TTC549 (cell line): ENCODE data around the gene OR10H2.
"Not testable (repeated sequence)": the region's sequence is repeated elsewhere in the genome, so short reads cannot be mapped to it uniquely, and the experiment has no call there.

ENCODE experiments used
- FAIRE-seq: peaks from 2 replicates; lab custom pipeline; 2012; peaks lifted over from hg19 to GRCh38; lab: Jason Lieb, UNC

The OR10H2 gene

GRCh38 chr19:15727724-15728123 is at the start of gene OR10H2:
Gene OR10H2 (plus strand): TSS chr19:15728024. CDS start chr19:15728044, 20 bp downstream.
- no peak for FAIRE-seq

- FAIRE-seq = no peak
Measured at GRCh38 chr19:15679089-15679488, 48.7 kb upstream of the OR10H2 start.

GRCh38 chr19:15679865-15680264 is 48.0 kb upstream of the OR10H2 start:
- FAIRE-seq = not testable (repeated sequence)

GRCh38 chr19:15680478-15681322 is 47.1 kb upstream of the OR10H2 start:
- no peak for FAIRE-seq

GRCh38 chr19:15683411-15683810 is 44.4 kb upstream of the OR10H2 start:
- no peak for FAIRE-seq

- no peak for FAIRE-seq
Measured at GRCh38 chr19:15684828-15685227, 43.0 kb upstream of the OR10H2 start.

- no peak for FAIRE-seq
Measured at GRCh38 chr19:15696654-15697194, 31.1 kb upstream of the OR10H2 start.

- FAIRE-seq = no peak
Measured at GRCh38 chr19:15701757-15702533, 25.9 kb upstream of the OR10H2 start.

- no peak for FAIRE-seq
Measured at GRCh38 chr19:15702534-15702930, 25.3 kb upstream of the OR10H2 start.

GRCh38 chr19:15714638-15715037 is 13.2 kb upstream of the OR10H2 start:
- FAIRE-seq = no peak

GRCh38 chr19:15715642-15716041 is 12.2 kb upstream of the OR10H2 start:
- FAIRE-seq = no peak

- FAIRE-seq = no peak
Measured at GRCh38 chr19:15717809-15718208, 10.0 kb upstream of the OR10H2 start.

GRCh38 chr19:15721268-15721667 is 6.6 kb upstream of the OR10H2 start:
- no peak for FAIRE-seq

- FAIRE-seq = no peak
Measured at GRCh38 chr19:15722956-15723355, 4.9 kb upstream of the OR10H2 start.

- FAIRE-seq = no peak
Measured at GRCh38 chr19:15730538-15730937, 2.7 kb downstream of the OR10H2 start.

GRCh38 chr19:15732388-15732787 is 4.6 kb downstream of the OR10H2 start:
- no peak for FAIRE-seq

GRCh38 chr19:15733895-15734294 is 6.1 kb downstream of the OR10H2 start:
- FAIRE-seq = no peak

GRCh38 chr19:15737722-15738121 is 9.9 kb downstream of the OR10H2 start, which contains the start of gene OR10H3:
Gene OR10H3 (plus strand): TSS chr19:15737985. CDS start chr19:15741393, 3,408 bp downstream.
- no peak for FAIRE-seq

- no peak for FAIRE-seq
Measured at GRCh38 chr19:15740785-15741184, 13.0 kb downstream of the OR10H2 start.

- FAIRE-seq = no peak
Measured at GRCh38 chr19:15748239-15748638, 20.4 kb downstream of the OR10H2 start.

GRCh38 chr19:15758379-15758778 is 30.6 kb downstream of the OR10H2 start:
- FAIRE-seq = no peak

GRCh38 chr19:15759962-15760565 is 32.2 kb downstream of the OR10H2 start:
- no peak for FAIRE-seq

- no peak for FAIRE-seq
Measured at GRCh38 chr19:15769586-15769985, 41.8 kb downstream of the OR10H2 start.
